ENCODE data around the gene U2AF1L4.

DNA sequence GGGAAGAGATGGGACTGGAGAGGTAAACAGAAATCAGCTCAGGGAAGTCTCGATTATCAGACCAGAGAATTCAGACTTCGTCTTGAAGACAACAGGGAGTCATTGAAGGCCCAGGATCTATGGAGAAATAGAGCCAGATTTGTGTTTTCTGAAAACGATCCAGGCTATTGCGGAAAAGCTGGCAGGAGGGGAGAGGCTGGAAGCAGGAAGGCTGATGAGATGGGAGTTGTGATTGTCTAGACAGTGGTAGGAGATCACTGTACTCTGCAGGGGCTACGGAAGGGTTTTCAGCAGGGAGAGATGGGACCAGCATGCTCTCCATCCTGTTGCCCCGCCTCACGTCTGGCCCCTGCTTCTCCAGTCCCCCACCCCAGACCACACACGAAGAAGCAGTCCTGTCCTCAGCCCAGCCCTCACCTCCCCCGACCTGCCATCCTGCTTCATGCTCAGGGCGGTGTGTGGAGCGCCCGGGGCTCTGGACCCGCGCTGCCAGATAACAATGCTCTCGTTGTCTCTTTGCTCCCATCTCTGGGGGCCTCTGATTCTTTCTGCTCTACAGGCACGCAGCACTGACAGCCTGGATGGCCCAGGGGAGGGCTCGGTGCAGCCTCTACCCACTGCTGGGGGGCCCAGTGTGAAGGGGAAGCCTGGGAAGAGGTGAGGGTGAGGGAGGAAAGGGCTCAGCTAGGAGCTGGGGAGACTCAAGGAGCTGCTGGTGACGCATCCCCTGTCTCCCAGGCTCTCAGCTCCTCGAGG lies 32.0 kb upstream of the U2AF1L4 start:
- TF ChIP-seq POLR2A (IDR thresholded peaks at IDR 0.05; ENCODE audit: low read length) (no peak), GATA1 (IDR thresholded peaks at IDR 0.05; ENCODE audit: low read depth, low read length) (no peak)
